Right lobe of liver (tissue), 6 donors: Measurements from ENCODE around the gene GRK1. TPM values are rescaled to one million over a fixed set of nuclear protein-coding genes. Genes with fewer than 3 reads are reported as not detected.

Experiments
- ATAC-seq, 4 donors: fragments of 200-7000 bp; cut with Tn5 transposase; one replicate each; pipeline ENCODE4 v1.9.1; 2020; ENCODE audit warnings: mild to moderate bottlenecking in 4 of 4, moderate library complexity in 4 of 4
- DNase-seq, 3 donors: peaks; one replicate each; pipeline ENCODE4 v3.0.0-alpha.2; 2020
- H3K27ac ChIP-seq, 3 donors: fragments of 200-600 bp; one replicate each; pipeline ENCODE4 v1.8.0; 2022
- H3K27me3 ChIP-seq, 2 donors: fragments of 200-600 bp; one replicate each; pipeline ENCODE4 v1.8.0; 2022
- H3K36me3 ChIP-seq, 4 donors: fragments of 200-600 bp; sonication (generic) in 1 of 4; one replicate each; pipeline versions ENCODE4 v1.5.1 to v1.8.0; 2017 to 2022; ENCODE audit warnings: control low read depth in 1 of 4
- H3K4me1 ChIP-seq, 4 donors: fragments of 200-600 bp; sonication (generic) in 1 of 4; one replicate each; pipeline versions ENCODE4 v1.5.1 to v1.8.0; 2017 to 2022; ENCODE audit warnings: control low read depth in 1 of 4
- H3K4me3 ChIP-seq, 3 donors: fragments of 200-600 bp; one replicate each; pipeline ENCODE4 v1.8.0; 2022
- H3K9me3 ChIP-seq, 4 donors: fragments of 200-600 bp; sonication (generic) in 1 of 4; one replicate each; pipeline versions ENCODE4 v1.5.1 to v1.8.0; 2017 to 2022; ENCODE audit warnings: control low read depth in 1 of 4
- CTCF ChIP-seq, 4 donors: fragments of 200-600 bp in 3 of 4; fragments of 450-650 bp in 1 of 4; IDR thresholded peaks; one replicate each; pipeline versions ENCODE4 v1.5.1 to v1.8.0; 2016 to 2022; ENCODE audit warnings: antibody characterized with exemption in 4 of 4, mild to moderate bottlenecking in 2 of 4
- POLR2A ChIP-seq: fragments of 450-650 bp; IDR thresholded peaks from one replicate; pipeline ENCODE4 v1.6.1; 2017; ENCODE audit warnings: antibody characterized with exemption, mild to moderate bottlenecking
- WGBS: methylation state at CpG from one replicate; pipeline ENCODE4 v1.1.6; 2018; ENCODE audit warnings: low coverage, low lambda C conversion rate; ENCODE audit not compliant: insufficient coverage; ENCODE audit errors: missing lambda C conversion rate; 5-methylcytosine and 5-hydroxymethylcytosine counted together
- intact Hi-C, 2 donors: fragments of 100-400 bp; cut with DNase I; formaldehyde crosslinking; loops; one replicate each; pipeline versions ENCODE4 v1.11.2 to v1.14.1; 2022
- total RNA-seq, 6 experiments: library from RNA; depleted of rRNA in 2 of 6; stranded (reverse); fragments of >200 nt in 2 of 6; fragmentation: NEBNext Ultra II Directional in 3 of 6; extraction: Animal tissue kit (Norgen Biotek cat#: 25700) in 3 of 6; gene quantifications; one replicate each; pipeline versions ENCODE4 v1.1.0 to v1.2.4, GENCODE V29; 2016 to 2023
- donor health status: DM: no; HTN: yes; CAD: no.
- donor health status: DM: no; HTN: no; CAD: no.
- donor health status: DM: no; HTN: no; CAD: no.
- donor health status: DM: no; HTN: yes; CAD: no.
- donor health status: DM: no; HTN: yes; CAD: no.

GRK1 gene
- total RNA-seq, 6 experiments from 2014 or later = not detected

- TF ChIP-seq POLR2A = no peak
- no peak for TF ChIP-seq CTCF (IDR thresholded peaks at IDR 0.05)
- ATAC-seq = no peak
- H3K27ac ChIP-seq = no peak overlapping the region
- DNase-seq = peak in 1 of 3 donors; percentile 56
- WGBS = no CpG with 5 or more reads among the region's 10 CpGs
- no peaks in the 10 kb centered on the region for H3K4me1 ChIP-seq
- intact Hi-C loops = no loop called here
- no peaks in the 10 kb centered on the region for H3K9me3 ChIP-seq
- H3K4me3 ChIP-seq = no peak overlapping the region
- H3K27me3 ChIP-seq = no peaks in the 10 kb centered on the region
- no peaks in the 10 kb centered on the region for H3K36me3 ChIP-seq
Measured at GRCh38 chr13:113726961-113727411, 60.0 kb downstream of the GRK1 start.

GRCh38 chr13:113728571-113729054, 61.6 kb downstream of the GRK1 start:
- DNase-seq (peak in 1 of 3 donors; percentile 50), ATAC-seq (no peak)
- 71% methylated on average over 5 of the region's 16 CpGs for WGBS

GRCh38 chr13:113729187-113730019, 62.4 kb downstream of the GRK1 start:
- DNase-seq (peak in 1 of 3 donors; percentile 49), ATAC-seq (peak in 1 of 4 donors; percentile 5)
- H3K4me3 ChIP-seq = no peak overlapping the region
- H3K27me3 ChIP-seq = no peaks in the 10 kb centered on the region
- no peaks in the 10 kb centered on the region for H3K36me3 ChIP-seq
- H3K4me1 ChIP-seq = no peaks in the 10 kb centered on the region
- no peaks in the 10 kb centered on the region for H3K9me3 ChIP-seq
- no peak overlapping the region for H3K27ac ChIP-seq
- intact Hi-C loops = no loop called here
- 48% methylated on average over 20 of the region's 34 CpGs for WGBS
- TF ChIP-seq POLR2A (no peak), CTCF (IDR thresholded peaks at IDR 0.05) (no peak)

More at GRCh38 chr13:113728571-113729054, 61.6 kb downstream of the GRK1 start:
- intact Hi-C loops = no loop called here
- Histone ChIP-seq H3K4me1 (no peaks in the 10 kb centered on the region), H3K27ac (no peak overlapping the region), H3K36me3 (no peaks in the 10 kb centered on the region), H3K27me3 (no peaks in the 10 kb centered on the region), H3K9me3 (no peaks in the 10 kb centered on the region), H3K4me3 (no peak overlapping the region)
- TF ChIP-seq CTCF (IDR thresholded peaks at IDR 0.05) = no peak

GRCh38 chr13:113730258-113730691, 63.3 kb downstream of the GRK1 start:
- H3K9me3 ChIP-seq = no peaks in the 10 kb centered on the region
- H3K36me3 ChIP-seq = no peaks in the 10 kb centered on the region
- H3K27ac ChIP-seq = no peak overlapping the region
- no peaks in the 10 kb centered on the region for H3K4me1 ChIP-seq
- H3K4me3 ChIP-seq = no peak overlapping the region
- intact Hi-C loops = no loop called here
- no peak for TF ChIP-seq CTCF (IDR thresholded peaks at IDR 0.05)
- TF ChIP-seq POLR2A = no peak
- no peaks in the 10 kb centered on the region for H3K27me3 ChIP-seq
- DNase-seq (peak in 1 of 3 donors; percentile 48), ATAC-seq (no peak)
- 37% methylated on average over 13 of the region's 21 CpGs for WGBS
